K562 (cell line): ENCODE results near the gene SAE1. TPM values are rescaled to one million over a fixed set of nuclear protein-coding genes. Genes with fewer than 3 reads are reported as not detected.

Source experiments
- ATAC-seq: fragments of 200-7000 bp; cut with Tn5 transposase; 3 replicates; pipeline ENCODE4 v1.9.1; 2020; ENCODE audit warnings: moderate library complexity
- BruUV-seq: library from RNA; stranded (reverse); fragments of 400-500 nt; replicated peaks from 2 replicates; lab custom pipeline; 2021; lab: Mats Ljungman, UMichigan
- CTCF ChIA-PET: fragments of 300-600 bp; formaldehyde crosslinking; extraction: SDS; loops from one replicate; lab custom pipeline; 2021; ENCODE audit warnings: low intra/inter-chr PET ratio; lab: Yijun Ruan, JAX
- POLR2A ChIA-PET: fragments of 300-600, 350-650 bp; sonication (Branson Sonifier 250); formaldehyde crosslinking; extraction: SDS; loops from one replicate; lab custom pipeline; 2021; ENCODE audit warnings: antibody characterized with exemption, inconsistent platforms; lab: Yijun Ruan, JAX
- DNase-seq, 4 experiments: peaks; one replicate each; pipeline versions ENCODE4 v3.0.0 to v3.0.0-alpha.2; 2011 to 2018; ENCODE audit warnings: low spot score in 3 of 4, mixed read lengths in 3 of 4; ENCODE audit errors: extremely low read depth in 1 of 4
- FAIRE-seq: peaks from 2 replicates; lab custom pipeline; 2011; peaks lifted over from hg19 to GRCh38; lab: Jason Lieb, UNC
- H2AFZ ChIP-seq: 2 replicates; pipeline ENCODE4 v1.6.0; 2011; ENCODE audit warnings: low read depth, low read length, control low read depth, inconsistent platforms
- H3K27ac ChIP-seq: fragments of 200-600 bp; 3 replicates; pipeline ENCODE4 v1.8.0; 2011; ENCODE audit warnings: low read depth, mild to moderate bottlenecking, control low read depth, inconsistent platforms, low read length, moderate library complexity, mixed read lengths; ENCODE audit errors: extremely low read depth
- H3K27me3 ChIP-seq, 2 experiments: fragments of 300-600 bp in 1 of 2; 2 replicates in 1 of 2; 3 replicates in 1 of 2; pipeline versions ENCODE4 v1.6.0 to v1.8.0; 2011; ENCODE audit warnings: inconsistent platforms in 2 of 2, low read length in 2 of 2, mild to moderate bottlenecking in 1 of 2, mixed read lengths in 1 of 2, moderate library complexity in 1 of 2; ENCODE audit not compliant: control insufficient read depth in 2 of 2, insufficient read depth in 2 of 2
- H3K36me3 ChIP-seq: fragments of 300-600 bp; 3 replicates; pipeline ENCODE4 v1.8.0; 2011; ENCODE audit warnings: mild to moderate bottlenecking, low read length, inconsistent platforms; ENCODE audit not compliant: control insufficient read depth, insufficient read depth
- H3K4me1 ChIP-seq, 2 experiments: fragments of 200-600 bp in 1 of 2; replicated peaks in 1 of 2; 2 replicates in 1 of 2; 3 replicates in 1 of 2; pipeline versions ENCODE4 v1.5.1 to v1.8.0; 2011; ENCODE audit warnings: inconsistent platforms in 2 of 2, low read length in 2 of 2, mild to moderate bottlenecking in 1 of 2, mixed read lengths in 1 of 2, moderate library complexity in 1 of 2; ENCODE audit not compliant: control insufficient read depth in 2 of 2, insufficient read depth in 2 of 2
- H3K4me2 ChIP-seq: 2 replicates; pipeline ENCODE4 v1.6.1; 2011; ENCODE audit warnings: low read length, control low read depth, inconsistent platforms, mixed read lengths; ENCODE audit not compliant: insufficient read depth
- H3K4me3 ChIP-seq: fragments of 200-600 bp; sonication (generic), shearing (Covaris generic); 2 replicates; pipeline ENCODE4 v1.5.1; 2016; ENCODE audit warnings: control low read depth, inconsistent platforms
- H3K79me2 ChIP-seq: fragments of 200-600 bp; 3 replicates; pipeline ENCODE4 v1.8.0; 2011; ENCODE audit warnings: low read length, inconsistent platforms; ENCODE audit not compliant: control insufficient read depth, insufficient read depth
- H3K9ac ChIP-seq, 2 experiments: 2 replicates each; pipeline versions ENCODE4 v1.6.0 to v1.6.1; 2011; ENCODE audit warnings: low read depth in 2 of 2, low read length in 2 of 2, control low read depth in 1 of 2, inconsistent platforms in 1 of 2, mild to moderate bottlenecking in 1 of 2, mixed read lengths in 1 of 2; ENCODE audit not compliant: insufficient read depth in 1 of 2
- H3K9me1 ChIP-seq: one replicate; pipeline ENCODE4 v1.6.0; 2011; ENCODE audit warnings: inconsistent platforms, mild to moderate bottlenecking, low read length, moderate library complexity; ENCODE audit not compliant: control insufficient read depth, insufficient read depth
- H3K9me3 ChIP-seq: replicated peaks from 2 replicates; pipeline ENCODE4 v1.5.1; 2011; ENCODE audit warnings: low read depth, low read length, inconsistent platforms; ENCODE audit not compliant: control insufficient read depth, insufficient read depth
- H4K20me1 ChIP-seq: replicated peaks from 2 replicates; pipeline ENCODE4 v1.6.1; 2011; ENCODE audit warnings: low read length, inconsistent platforms, mixed read lengths; ENCODE audit not compliant: control insufficient read depth, insufficient read depth
- ATF3 ChIP-seq, 2 experiments: fragments of 450-650 bp in 1 of 2; sonication (generic) in 1 of 2; formaldehyde crosslinking in 1 of 2; IDR thresholded peaks in 1 of 2; conservative IDR thresholded peaks in 1 of 2; 2 replicates each; pipeline versions ENCODE4 v1.6.1 to v1.8.1; 2016 to 2023; ENCODE audit warnings: mild to moderate bottlenecking in 2 of 2, moderate library complexity in 2 of 2, inconsistent platforms in 1 of 2, missing genetic modification reagents in 1 of 2
- C11orf30 ChIP-seq: fragments of 450-650 bp; IDR thresholded peaks from 2 replicates; pipeline ENCODE4 v1.6.1; 2016; ENCODE audit warnings: low read depth, mild to moderate bottlenecking
- CEBPG ChIP-seq, 3 experiments: fragments of 200-800 bp in 1 of 3; sonication (Bioruptor generic) in 1 of 3; sonication (generic) in 1 of 3; formaldehyde crosslinking in 1 of 3; IDR thresholded peaks in 2 of 3; conservative IDR thresholded peaks in 1 of 3; 2 replicates each; pipeline versions ENCODE4 v1.6.1 to v1.8.0; 2016 to 2022; ENCODE audit warnings: missing compliant biosample characterization in 2 of 3, missing genetic modification characterization in 2 of 3, mild to moderate bottlenecking in 1 of 3, missing genetic modification reagents in 1 of 3
- FOXK2 ChIP-seq, 2 experiments: fragments of 450-650 bp; IDR thresholded peaks in 1 of 2; conservative IDR thresholded peaks in 1 of 2; 2 replicates each; pipeline ENCODE4 v1.6.1; 2016; ENCODE audit warnings: low read depth in 2 of 2, mild to moderate bottlenecking in 1 of 2
- MEIS2 ChIP-seq: fragments of 450-650 bp; IDR thresholded peaks from 2 replicates; pipeline ENCODE4 v1.6.1; 2014; ENCODE audit warnings: mild to moderate bottlenecking; ENCODE audit not compliant: partially characterized antibody
- NFE2 ChIP-seq: IDR thresholded peaks from 2 replicates; pipeline ENCODE4 v1.6.1; 2014; ENCODE audit warnings: antibody characterized with exemption, low read depth
- SNAPC5 ChIP-seq: fragments of 250-450 bp; sonication (Bioruptor Pico); IDR thresholded peaks from 2 replicates; pipeline ENCODE4 v1.8.0; 2021; ENCODE audit warnings: moderate library complexity, mild to moderate bottlenecking, inconsistent platforms
- ZNF384 ChIP-seq: IDR thresholded peaks from 2 replicates; pipeline ENCODE4 v1.6.1; 2012; ENCODE audit warnings: low read depth, low read length, improper control_type of control experiment
- ZNF512 ChIP-seq: IDR thresholded peaks from 2 replicates; pipeline ENCODE4 v1.6.1; 2016; ENCODE audit warnings: missing genetic modification characterization, missing compliant biosample characterization
- ZNF592 ChIP-seq: fragments of 450-650 bp; IDR thresholded peaks from 2 replicates; pipeline ENCODE4 v1.6.1; 2017; ENCODE audit warnings: antibody characterized with exemption, mild to moderate bottlenecking
- WGBS: fragments of 100-300 bp; shearing (Covaris generic); methylation state at CpG from one replicate; pipeline ENCODE4 v1.1.6; 2016; ENCODE audit warnings: low coverage, mixed read lengths; ENCODE audit not compliant: insufficient coverage; ENCODE audit errors: missing lambda C conversion rate; 5-methylcytosine and 5-hydroxymethylcytosine counted together
- in situ Hi-C: fragments of 300-500 bp; cut with MboI; formaldehyde crosslinking; loops from 4 replicates; pipeline ENCODE4 v1.15.0; 2018; ENCODE audit warnings: inconsistent platforms, mixed read lengths
- intact Hi-C: fragments of 100-400 bp; cut with micrococcal nuclease; formaldehyde crosslinking; loops from 2 replicates; pipeline ENCODE4 v1.14.2; 2022
- polyA plus RNA-seq, 8 experiments: library from polyadenylated mRNA; depleted of rRNA in 4 of 8; stranded (reverse) in 5 of 8; unstranded in 3 of 8; fragments of >200 nt; fragmentation: Nextera tagmentation in 2 of 8; fragmentation: Illumina TruSeq in 1 of 8; extraction: Ambion mirVana in 2 of 8; extraction: Trizol in 1 of 8; gene quantifications; 2 replicates each; pipeline versions ENCODE4 v1.2.1 to v1.2.3, GENCODE V29; 2011 to 2014; ENCODE audit warnings: inconsistent platforms in 1 of 8, missing spikeins in 1 of 8
- total RNA-seq, 7 experiments: library from RNA; depleted of rRNA in 6 of 7; stranded (reverse); fragments of >200 nt in 6 of 7; fragmentation: Illumina TruSeq in 2 of 7; extraction: Trizol in 2 of 7; gene quantifications; 2 replicates each; pipeline versions ENCODE4 v1.2.1 to v1.2.3, GENCODE V29; 2011 to 2021; ENCODE audit warnings: low replicate concordance in 1 of 7

SAE1 gene
- total and polyA plus RNA-seq, 9 of the 15 experiments (the other 6 are each of a cell fraction or from before 2014, with no cell fraction given) = 82.8 to 299 (median 217) TPM

GRCh38 chr19:47106821-47107201 lies 23.8 kb upstream of the SAE1 start (continued):
- TF ChIP-seq ZNF592 (peak; percentile 48), SNAPC5 (CRISPR knock-in tag) (no peak), MEIS2 (no peak)

- in situ Hi-C loops (no loop called here), intact Hi-C loops (no loop called here)
- 10% methylated on average over 9 of the region's 9 CpGs for WGBS
- no peak for ATAC-seq
- peaks cover 6 to 43% of the 10 kb centered on the region in 2 experiments for H3K4me1 ChIP-seq
- DNase-seq = peak in 2 of 4 experiments; percentile 2 to 49
- no peaks in the 10 kb centered on the region for H4K20me1 ChIP-seq
- peak overlapping the region; percentile 38 to 99; a peak in 3 of 4 replicates for H3K9ac ChIP-seq
- FAIRE-seq = peak; percentile 70
- ChIA-PET POLR2A (interaction anchor here (1.0 to 2.3 kb wide), 6 partner anchors 8 to 20 kb away, joined by 3 to 13 read pairs (median 4); no protein-coding TSS in a partner anchor), CTCF (no interaction called here)
- peak overlapping the region; percentile 96 for H3K27ac ChIP-seq
- H3K9me3 ChIP-seq = no peaks in the 10 kb centered on the region
- no peak overlapping the region for H2AFZ ChIP-seq
- peaks cover 3% of the 10 kb centered on the region for H3K9me1 ChIP-seq
- 0 out of 2 replicates have a peak overlapping the region, but pooled peaks have one; percentile 10 for H3K4me3 ChIP-seq
- BruUV-seq = no TSS peak
- H3K36me3 ChIP-seq = peaks cover 55% of the 10 kb centered on the region
- H3K4me2 ChIP-seq = peak overlapping the region; percentile 72
- H3K27me3 ChIP-seq = no peaks in the 10 kb centered on the region
- peaks cover 93% of the 10 kb centered on the region for H3K79me2 ChIP-seq
- TF ChIP-seq ZNF384 (0 out of 2 replicates have a peak, but pooled peaks have one; percentile 43), NFE2 (peak; percentile 19; the same call in 1 of the 2 replicates), FOXK2 (conservative IDR thresholded peaks at IDR 0.05 in 1 of 2, IDR thresholded peaks at IDR 0.05 in 1 of 2; ENCODE audit: low read depth in 2 of 2) (peak; percentile 19 to 30; a peak in 1 of 4 replicates), ZNF512 (tag) (no peak), CEBPG (CRISPR knock-in tag; IDR thresholded peaks at IDR 0.05) (0 out of 2 replicates have a peak, but pooled peaks have one; percentile 8), CEBPG (tag; conservative IDR thresholded peaks at IDR 0.05 in 1 of 2, IDR thresholded peaks at IDR 0.05 in 1 of 2) (peak in 1 of 2 experiments; percentile 35; a peak in 1 of 4 replicates), ATF3 (IDR thresholded peaks at IDR 0.05) (peak; percentile 47; the same call in 1 of the 2 replicates), ATF3 (CRISPR knock-in tag; conservative IDR thresholded peaks at IDR 0.05) (no peak), C11orf30 (0 out of 2 replicates have a peak, but pooled peaks have one; percentile 2)
Observed at GRCh38 chr19:47107202-47107952, 23.3 kb upstream of the SAE1 start.
